NCI-H2196 (cell line): ENCODE data around the gene ARHGAP15.

Source experiments
- DNase-seq: peaks from one replicate; lab custom pipeline; 2025; ENCODE audit not compliant: unreplicated experiment; lab: John Stamatoyannopoulos, UW

ARHGAP15 gene

GRCh38 chr2:143259368-143259958, 130.2 kb downstream of the ARHGAP15 start:
- peak; percentile 47 for DNase-seq

- no peak for DNase-seq
These were observed 132.8 kb downstream of the ARHGAP15 start for GRCh38 chr2:143261986-143262385.

GRCh38 chr2:143262389-143262788, 133.2 kb downstream of the ARHGAP15 start:
- DNase-seq = no peak

GRCh38 chr2:143263066-143263625, 133.9 kb downstream of the ARHGAP15 start:
- DNase-seq = no peak

GRCh38 chr2:143264851-143265250, 135.6 kb downstream of the ARHGAP15 start:
- no peak for DNase-seq

GRCh38 chr2:143279672-143280071, 150.5 kb downstream of the ARHGAP15 start:
- DNase-seq = no peak

GRCh38 chr2:143280097-143280757, 151.0 kb downstream of the ARHGAP15 start:
- DNase-seq = no peak

GRCh38 chr2:143282684-143283083, 153.5 kb downstream of the ARHGAP15 start:
- DNase-seq = no peak

- DNase-seq = no peak
These were observed 155.0 kb downstream of the ARHGAP15 start for GRCh38 chr2:143284087-143284675.

GRCh38 chr2:143289025-143289424, 159.8 kb downstream of the ARHGAP15 start:
- no peak for DNase-seq

GRCh38 chr2:143290221-143290620, 161.0 kb downstream of the ARHGAP15 start:
- no peak for DNase-seq

GRCh38 chr2:143294068-143294467, 164.8 kb downstream of the ARHGAP15 start:
- DNase-seq = no peak

- no peak for DNase-seq
These were observed 166.9 kb downstream of the ARHGAP15 start for GRCh38 chr2:143296089-143296488.

GRCh38 chr2:143297182-143297581, 168.0 kb downstream of the ARHGAP15 start:
- DNase-seq = no peak

GRCh38 chr2:143300536-143300935, 171.3 kb downstream of the ARHGAP15 start:
- no peak for DNase-seq

GRCh38 chr2:143311426-143311825, 182.2 kb downstream of the ARHGAP15 start:
- DNase-seq = no peak

GRCh38 chr2:143312441-143312840, 183.2 kb downstream of the ARHGAP15 start:
- DNase-seq = no peak

GRCh38 chr2:143313861-143314260, 184.6 kb downstream of the ARHGAP15 start:
- DNase-seq = no peak

GRCh38 chr2:143321994-143322393, 192.8 kb downstream of the ARHGAP15 start:
- DNase-seq = no peak

- no peak for DNase-seq
These were observed 200.1 kb downstream of the ARHGAP15 start for GRCh38 chr2:143329288-143329687.

- DNase-seq = no peak
These were observed 204.1 kb downstream of the ARHGAP15 start for GRCh38 chr2:143333168-143333791.

- no peak for DNase-seq
These were observed 204.6 kb downstream of the ARHGAP15 start for GRCh38 chr2:143333847-143334246.
